Subcutaneous adipose tissue (tissue), 4 donors: ENCODE data around the gene ALAD. TPM values are rescaled to one million over a fixed set of nuclear protein-coding genes. Genes with fewer than 3 reads are reported as not detected.

ENCODE experiments used
- CTCF ChIP-seq: fragments of 450-650 bp; IDR thresholded peaks from one replicate; pipeline ENCODE4 v1.5.1; 2016; ENCODE audit warnings: low read depth, mild to moderate bottlenecking, control low read depth, antibody characterized with exemption, moderate library complexity
- total RNA-seq, 4 donors: library from RNA; depleted of rRNA; stranded (reverse); fragments of >200 nt; gene quantifications; one replicate each; pipeline ENCODE4 v1.1.0, GENCODE V29; 2016

ALAD gene
- total RNA-seq, result 10 to 100 TPM; 16.8 to 46.7 (median 22.5) TPM

GRCh38 chr9:113401027-113401792 lies at the start of gene ALAD:
Gene ALAD (minus strand): TSS chr9:113401284. CDS start chr9:113393559, 7,725 bp downstream.
- no peak for TF ChIP-seq CTCF

- TF ChIP-seq CTCF, result no peak
Measured at GRCh38 chr9:113449376-113449775, 48.3 kb upstream of the ALAD start.

- TF ChIP-seq CTCF, result no peak
Measured at GRCh38 chr9:113446323-113446740, 45.2 kb upstream of the ALAD start.

DNA sequence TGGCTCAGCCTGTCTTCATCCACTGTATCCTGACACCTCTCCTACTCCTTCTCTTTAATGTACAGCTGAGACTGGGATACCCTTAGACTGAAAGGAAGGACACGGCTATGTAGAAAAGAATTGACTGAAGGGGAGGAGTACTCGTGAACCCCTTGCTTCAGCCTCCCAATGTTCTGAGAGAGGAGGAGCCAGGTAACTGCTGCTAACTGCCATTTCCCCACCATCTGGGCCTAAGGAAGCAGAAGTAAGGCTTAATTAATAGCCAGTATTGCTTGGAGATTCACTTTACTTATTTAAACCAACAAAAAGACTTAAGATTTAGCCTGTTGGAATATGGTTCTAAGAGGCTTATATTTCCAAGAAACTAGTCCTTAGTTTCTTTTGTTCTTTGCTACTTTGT lies 43.7 kb upstream of the ALAD start:
- no peak for TF ChIP-seq CTCF

DNA sequence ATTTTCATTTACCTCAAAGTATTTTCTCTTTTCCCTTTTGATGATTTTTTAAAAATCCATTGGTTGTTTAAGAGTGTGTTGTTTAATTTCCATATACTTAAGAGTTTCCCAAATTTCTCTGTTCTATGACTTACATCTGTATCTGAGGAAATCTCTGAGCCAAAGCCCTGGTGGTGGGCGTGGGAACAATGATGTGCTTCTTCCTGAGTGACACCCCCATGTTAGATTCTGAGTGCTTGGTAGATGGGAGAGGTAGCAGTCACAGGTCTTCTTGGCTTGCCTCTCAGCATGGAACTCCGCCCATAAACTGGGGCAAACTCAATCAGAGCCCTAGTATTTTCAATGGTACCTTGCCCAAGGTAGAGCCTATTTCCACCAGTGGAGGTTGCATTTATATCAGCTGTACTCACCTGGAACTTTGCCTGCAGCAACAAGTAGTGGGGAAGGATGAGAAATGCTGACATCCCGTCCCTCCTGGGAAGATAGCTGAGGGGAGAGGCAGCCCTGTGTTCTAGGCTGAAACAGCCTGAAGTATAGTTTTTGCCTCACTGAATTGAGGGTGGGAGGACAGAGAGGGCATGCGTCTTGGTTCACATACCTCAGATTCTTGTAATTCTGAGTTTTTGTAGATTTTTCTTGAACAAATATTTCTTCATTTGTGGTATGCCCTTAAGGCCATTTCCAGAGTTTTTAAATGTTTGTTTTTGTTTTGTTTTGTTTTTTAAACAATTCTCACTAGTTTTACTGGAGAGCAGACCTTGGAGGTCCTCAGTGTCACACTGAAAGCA lies 35.8 kb upstream of the ALAD start:
- no peak for TF ChIP-seq CTCF

- no peak for TF ChIP-seq CTCF
Measured at GRCh38 chr9:113431191-113431590, 30.1 kb upstream of the ALAD start.

- TF ChIP-seq CTCF, result no peak
Measured at GRCh38 chr9:113428062-113428615, 27.1 kb upstream of the ALAD start.
